Stimulated activated naive CD4-positive, alpha-beta T cell treated with Interleukin-2 at 50 U/mL for 16 hours (primary cell): ENCODE data around the gene TRIM50.
"Not testable (repeated sequence)": the region's sequence is repeated elsewhere in the genome, so short reads cannot be mapped to it uniquely, and the experiment has no call there.

Experiments
- DNase-seq: peaks from one replicate; lab custom pipeline; 2025; lab: John Stamatoyannopoulos, UW

Gene TRIM50

DNA sequence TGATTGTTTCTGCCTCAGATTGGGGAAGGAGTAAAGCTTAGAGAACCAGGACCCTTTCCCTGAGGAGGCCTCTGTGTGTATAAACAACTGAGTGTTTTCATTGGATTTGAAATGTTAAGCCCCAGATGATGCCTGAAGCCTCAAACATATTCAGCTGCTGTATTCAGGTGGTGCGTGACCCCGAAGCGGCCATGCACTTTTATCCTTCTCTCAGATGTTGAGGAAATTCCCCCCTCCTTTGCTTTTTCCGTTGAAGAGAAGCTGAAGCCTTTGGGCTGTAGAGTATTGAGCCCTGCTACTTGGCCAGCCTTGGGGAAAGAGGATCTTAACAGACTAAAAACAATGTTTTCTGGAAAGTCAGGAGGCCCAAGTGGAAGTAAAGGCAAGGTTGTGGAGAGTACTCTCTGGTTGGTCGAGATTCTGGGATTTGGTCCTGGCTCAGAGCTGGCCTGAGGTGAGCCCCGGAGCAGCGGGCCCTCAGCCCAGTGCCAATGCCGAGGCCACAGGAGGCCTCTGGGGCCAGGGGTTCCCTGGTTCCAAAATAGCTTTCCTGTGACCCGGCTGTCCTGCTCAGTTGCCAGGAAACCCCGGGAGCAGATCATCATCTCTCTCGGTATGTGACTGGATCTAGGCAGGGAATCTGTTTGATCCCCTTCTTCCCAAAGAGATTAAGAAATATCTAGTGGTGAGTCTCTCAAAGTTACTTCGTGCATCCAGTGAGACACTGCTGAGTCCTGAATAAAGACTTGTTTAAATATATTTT is 22.6 kb upstream of the TRIM50 start:
- no peak for DNase-seq

DNA sequence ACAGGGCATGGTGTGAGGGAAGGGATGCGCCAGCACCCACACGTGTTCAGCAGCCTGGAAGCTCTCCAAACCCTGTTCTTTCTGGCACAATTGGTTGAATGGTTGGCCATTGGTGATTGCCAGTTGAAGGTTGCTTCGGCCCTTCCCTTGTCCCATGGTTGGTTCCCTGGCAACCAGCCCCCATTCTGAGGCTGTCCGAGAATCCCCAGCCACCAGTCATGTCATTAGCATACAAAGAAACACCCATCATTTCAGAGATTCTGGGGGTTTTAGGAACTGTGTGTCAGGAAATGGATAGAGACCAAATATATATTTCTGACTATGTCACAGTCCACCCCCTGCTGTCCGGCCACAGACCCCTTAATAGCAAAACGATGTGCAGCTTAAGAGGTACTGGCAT is 21.9 kb upstream of the TRIM50 start:
- no peak for DNase-seq

GRCh38 chr7:73345951-73346350 is 18.1 kb upstream of the TRIM50 start:
- no peak for DNase-seq

GRCh38 chr7:73345538-73345937 is 17.7 kb upstream of the TRIM50 start:
- DNase-seq = no peak

GRCh38 chr7:73343671-73344380 is 15.9 kb upstream of the TRIM50 start:
- DNase-seq = no peak

GRCh38 chr7:73342645-73343044 is 14.8 kb upstream of the TRIM50 start:
- no peak for DNase-seq

DNA sequence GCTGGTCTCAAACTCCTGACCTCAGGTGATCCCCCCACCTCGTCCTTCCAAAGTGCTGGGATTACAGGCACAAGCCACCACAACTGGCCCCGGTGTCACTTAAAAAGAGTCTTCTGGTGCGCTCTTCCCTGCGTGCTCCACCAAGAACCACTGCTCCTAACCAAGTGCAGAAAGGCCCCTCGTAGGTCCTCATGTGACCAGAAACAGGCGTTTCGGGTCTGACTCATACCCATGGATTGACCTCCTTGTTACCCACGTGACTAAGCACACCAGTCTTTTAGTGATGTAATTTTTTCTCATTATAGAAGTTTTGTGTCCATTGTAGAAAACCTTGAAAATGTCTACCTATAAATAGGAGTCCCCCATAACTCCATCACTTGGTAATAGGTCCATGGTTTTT is 14.0 kb upstream of the TRIM50 start:
- DNase-seq = no peak

DNA sequence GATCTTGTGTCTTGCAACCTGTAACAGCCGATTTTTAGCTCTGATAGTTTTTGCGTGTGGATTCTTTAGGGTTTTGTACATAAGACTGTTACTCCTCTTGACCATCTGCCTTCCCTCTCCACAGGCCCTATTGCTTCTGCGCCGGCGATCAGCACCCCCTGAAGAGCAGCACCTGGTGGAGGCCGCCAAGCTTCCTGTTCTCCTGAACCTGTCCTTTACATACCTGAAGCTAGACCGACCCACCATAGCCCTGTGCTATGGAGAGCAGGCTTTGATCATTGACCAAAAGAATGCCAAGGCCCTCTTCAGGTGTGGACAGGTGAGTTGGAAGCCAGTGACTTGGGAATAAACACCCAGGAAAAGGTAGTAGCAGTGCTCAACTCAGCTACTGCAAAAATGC is 12.6 kb upstream of the TRIM50 start:
- DNase-seq = no peak

DNA sequence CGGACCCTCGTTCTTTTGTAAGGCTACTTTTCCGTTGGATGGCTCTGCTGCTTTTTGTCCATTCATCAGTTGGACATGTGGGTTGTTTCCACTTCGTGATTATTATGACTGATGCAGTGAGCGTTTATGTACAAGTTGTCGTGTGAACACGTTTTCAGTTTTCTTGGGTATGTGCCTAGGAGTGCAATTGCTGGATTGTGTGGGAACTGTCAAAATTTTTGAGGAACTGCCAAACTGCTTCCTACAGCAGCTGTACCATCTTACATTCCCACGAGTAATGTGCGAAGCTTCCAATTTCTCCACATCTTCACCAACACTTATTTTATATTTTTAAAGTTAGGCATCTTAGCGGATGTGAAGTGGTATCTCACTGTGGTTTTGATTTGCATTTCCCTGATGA is 10.4 kb upstream of the TRIM50 start:
- DNase-seq = no peak

DNA sequence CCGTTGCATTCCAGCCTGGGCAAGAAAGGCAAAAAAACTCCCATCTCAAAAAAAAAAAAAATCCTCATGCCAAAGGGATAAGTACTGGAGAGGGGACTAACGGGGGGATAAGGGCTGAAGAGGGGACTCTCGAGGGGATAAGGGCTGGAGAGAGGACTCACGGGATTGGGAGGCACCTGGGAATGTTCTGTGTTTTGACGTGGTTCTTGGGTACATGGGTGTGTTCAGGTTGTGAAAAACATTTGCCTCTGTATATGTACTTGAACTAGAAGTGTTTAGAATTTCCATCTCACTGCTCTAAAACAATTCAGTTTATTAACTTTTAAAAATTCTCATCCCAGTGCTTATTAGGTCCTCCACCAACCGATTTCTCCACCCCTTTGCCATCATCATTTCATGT is 4.6 kb upstream of the TRIM50 start:
- no peak for DNase-seq

GRCh38 chr7:73330772-73331171 is 2.9 kb upstream of the TRIM50 start:
- DNase-seq = no peak

DNA sequence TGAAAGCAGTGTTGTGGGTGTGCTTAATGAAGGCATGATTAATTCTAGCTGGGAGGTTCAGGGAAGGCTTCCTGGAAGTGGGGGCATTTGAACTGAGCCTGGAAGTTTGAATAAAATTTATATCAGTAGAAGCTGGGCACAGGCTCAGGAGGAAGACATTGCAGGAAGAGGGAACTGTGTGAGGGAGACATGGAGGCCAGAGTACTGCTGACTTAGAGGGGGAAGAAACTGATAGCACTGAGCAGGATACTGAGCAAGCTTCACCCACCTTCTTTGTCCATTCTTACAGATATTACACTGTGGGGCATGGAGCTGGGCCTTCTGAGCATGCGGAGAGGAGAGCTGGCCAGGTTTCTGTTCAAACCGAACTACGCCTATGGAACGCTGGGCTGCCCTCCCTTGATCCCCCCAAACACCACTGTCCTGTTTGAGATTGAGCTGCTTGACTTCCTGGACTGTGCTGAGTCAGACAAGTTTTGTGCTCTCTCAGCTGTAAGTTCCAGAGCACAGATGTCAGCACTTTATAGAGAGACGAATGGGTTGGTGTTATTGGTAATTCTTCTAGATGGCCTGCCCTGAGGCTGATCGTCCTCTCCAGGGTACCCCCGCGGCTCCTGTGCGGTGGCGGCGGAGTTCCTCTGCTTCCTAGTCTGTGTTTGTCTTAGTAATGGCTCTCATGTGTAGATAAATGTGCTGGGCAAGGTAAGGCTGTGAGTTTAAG is 2.1 kb upstream of the TRIM50 start:
- DNase-seq = no peak

DNA sequence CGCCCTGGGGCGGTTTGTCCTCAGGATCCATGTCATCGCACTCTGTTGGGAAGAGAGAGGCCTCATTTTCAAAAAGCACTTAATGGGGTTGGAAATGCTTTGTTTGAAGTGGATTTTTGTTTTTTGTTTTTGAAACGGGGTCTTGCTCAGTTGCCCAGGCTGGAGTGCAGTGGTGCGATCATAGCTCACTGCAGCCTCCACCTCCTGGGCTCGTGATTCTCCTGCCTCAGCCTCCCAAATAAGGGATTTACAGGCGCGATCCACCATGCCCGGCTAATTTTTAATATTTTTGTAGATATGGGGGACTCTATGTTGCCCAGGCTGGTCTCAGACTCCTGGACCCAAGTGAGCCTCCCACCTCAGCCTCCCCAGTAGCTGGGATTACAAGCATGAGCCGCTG is 814 bp upstream of the TRIM50 start:
- no peak for DNase-seq

DNA sequence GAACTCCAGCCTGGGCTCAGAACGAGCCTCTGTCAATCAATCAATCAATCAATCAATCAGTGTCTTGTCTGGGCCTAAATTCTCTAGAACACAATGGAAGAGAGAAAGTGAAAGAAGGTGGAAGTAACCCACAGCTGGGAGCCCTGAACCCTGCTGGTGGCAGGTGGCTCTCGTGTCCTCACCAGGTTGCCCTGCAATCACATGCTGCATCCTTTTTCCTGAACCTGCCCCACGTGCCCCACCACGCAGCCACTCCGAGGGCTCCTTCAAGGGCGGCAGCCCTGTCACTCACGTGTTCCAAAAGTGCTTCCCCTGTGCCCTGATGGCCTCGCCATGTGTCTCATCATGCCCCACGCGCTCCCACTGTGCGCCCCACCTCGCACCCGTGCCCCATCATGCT is 433 bp downstream of the TRIM50 start:
- DNase-seq = not testable (repeated sequence)

DNA sequence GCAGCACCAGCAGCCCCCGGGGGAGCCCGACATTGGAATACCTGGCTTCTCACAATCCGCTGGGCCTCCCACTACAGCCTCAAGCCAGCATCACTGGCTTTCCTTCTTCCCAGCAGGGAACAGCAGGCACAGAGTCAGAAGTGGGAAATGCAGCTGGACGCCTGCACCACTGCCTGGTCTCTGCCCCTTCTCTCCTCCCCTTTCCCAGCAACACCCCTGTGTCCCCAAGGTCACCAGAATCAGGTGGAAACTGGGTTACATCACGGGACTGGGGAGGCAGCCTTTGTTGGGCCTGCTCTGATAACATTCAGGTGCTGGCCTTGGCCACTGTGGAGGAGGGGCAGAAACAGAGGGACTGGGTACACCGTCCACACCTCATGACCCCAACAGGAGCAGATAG is 2.5 kb downstream of the TRIM50 start:
- DNase-seq = not testable (repeated sequence)

GRCh38 chr7:73324081-73324845 is 3.6 kb downstream of the TRIM50 start:
- peak; percentile 42 for DNase-seq

- not testable (repeated sequence) for DNase-seq
These were observed 4.3 kb downstream of the TRIM50 start for GRCh38 chr7:73323434-73324080.

- not testable (repeated sequence) for DNase-seq
These were observed 7.9 kb downstream of the TRIM50 start for GRCh38 chr7:73320009-73320408.

GRCh38 chr7:73319541-73319940 is 8.3 kb downstream of the TRIM50 start:
- DNase-seq = not testable (repeated sequence)

GRCh38 chr7:73318656-73319204 is 9.2 kb downstream of the TRIM50 start:
- not testable (repeated sequence) for DNase-seq

- no peak for DNase-seq
These were observed 11.4 kb downstream of the TRIM50 start for GRCh38 chr7:73316521-73316920.
